Measurements from ENCODE around the gene HS3ST1.

Gene HS3ST1

GRCh38 chr4:11428231-11428898 lies at the start of gene HS3ST1:
TSS of gene HS3ST1 (minus strand) at chr4:11428894. CDS start at chr4:11400005, 28,889 bp downstream.
- DNase-seq (ENCODE audit: low read depth in 2 of 2) = no peak

DNA sequence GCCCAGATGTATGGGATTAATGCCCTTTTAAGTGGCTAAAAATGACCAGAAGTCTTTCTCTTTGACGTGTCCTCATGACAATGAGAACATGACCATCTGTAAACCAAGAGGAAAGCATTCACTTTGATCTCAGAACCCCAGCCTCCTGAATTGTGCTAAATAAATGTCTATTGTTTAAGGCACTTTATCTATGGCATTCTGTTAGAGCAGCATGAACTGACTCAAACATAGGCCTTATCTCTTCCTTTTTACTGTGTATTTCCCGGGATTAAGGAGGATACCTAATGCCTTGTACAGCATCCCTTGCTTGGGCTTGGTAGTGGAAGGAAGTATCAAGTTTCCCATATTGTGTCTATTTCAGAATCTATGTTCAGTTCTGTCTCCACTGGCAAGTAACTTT lies 47.2 kb upstream of the HS3ST1 start:
- DNase-seq (ENCODE audit: low read depth in 2 of 2) = no peak

GRCh38 chr4:11474146-11474545 lies 45.5 kb upstream of the HS3ST1 start:
- DNase-seq (ENCODE audit: low read depth in 2 of 2) = no peak

DNA sequence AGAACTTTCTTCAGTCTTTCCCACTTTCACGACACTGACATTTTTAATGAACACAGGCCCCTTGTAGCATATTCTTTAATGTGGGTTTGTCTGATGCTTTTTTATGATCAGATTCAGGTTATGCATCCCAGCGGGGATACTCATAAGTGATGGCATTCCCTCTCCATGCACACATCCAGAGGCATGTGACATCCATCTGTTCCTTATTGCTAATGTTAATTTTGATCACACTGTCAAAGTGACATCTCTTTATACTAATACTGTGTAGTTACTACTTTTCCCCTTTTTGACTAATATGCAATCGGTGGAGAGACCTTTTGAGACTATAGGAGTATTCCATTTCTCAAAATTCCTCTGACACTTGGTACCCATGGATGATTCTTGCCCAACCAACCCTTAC lies 43.8 kb upstream of the HS3ST1 start:
- DNase-seq (ENCODE audit: low read depth in 2 of 2) = no peak

- peak in 1 of 2 donors; percentile 32 for DNase-seq (ENCODE audit: low read depth in 2 of 2)
Measured at GRCh38 chr4:11471618-11472017, 42.9 kb upstream of the HS3ST1 start.

DNA sequence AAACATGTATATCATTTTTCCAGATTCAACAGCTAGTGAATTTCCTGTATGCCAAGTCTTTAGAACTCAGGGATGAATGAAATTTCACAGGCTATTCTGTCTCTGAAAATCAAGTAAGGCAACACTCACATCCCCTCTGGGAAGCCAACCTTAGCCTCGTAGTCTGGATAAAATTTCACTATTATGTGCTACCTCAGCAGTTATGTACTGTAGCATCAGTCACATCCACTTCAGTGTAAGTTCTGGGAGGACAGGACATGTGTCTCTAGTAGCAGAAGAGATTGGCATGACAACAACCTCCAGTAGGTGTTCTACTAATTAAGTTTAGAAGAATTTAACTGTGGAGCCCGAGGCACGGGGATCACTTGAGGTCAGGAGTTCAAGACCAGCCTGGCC lies 42.4 kb upstream of the HS3ST1 start:
- no peak for DNase-seq (ENCODE audit: low read depth in 2 of 2)

- DNase-seq (ENCODE audit: low read depth in 2 of 2) = no peak
Measured at GRCh38 chr4:11470438-11471045, 41.8 kb upstream of the HS3ST1 start.

DNA sequence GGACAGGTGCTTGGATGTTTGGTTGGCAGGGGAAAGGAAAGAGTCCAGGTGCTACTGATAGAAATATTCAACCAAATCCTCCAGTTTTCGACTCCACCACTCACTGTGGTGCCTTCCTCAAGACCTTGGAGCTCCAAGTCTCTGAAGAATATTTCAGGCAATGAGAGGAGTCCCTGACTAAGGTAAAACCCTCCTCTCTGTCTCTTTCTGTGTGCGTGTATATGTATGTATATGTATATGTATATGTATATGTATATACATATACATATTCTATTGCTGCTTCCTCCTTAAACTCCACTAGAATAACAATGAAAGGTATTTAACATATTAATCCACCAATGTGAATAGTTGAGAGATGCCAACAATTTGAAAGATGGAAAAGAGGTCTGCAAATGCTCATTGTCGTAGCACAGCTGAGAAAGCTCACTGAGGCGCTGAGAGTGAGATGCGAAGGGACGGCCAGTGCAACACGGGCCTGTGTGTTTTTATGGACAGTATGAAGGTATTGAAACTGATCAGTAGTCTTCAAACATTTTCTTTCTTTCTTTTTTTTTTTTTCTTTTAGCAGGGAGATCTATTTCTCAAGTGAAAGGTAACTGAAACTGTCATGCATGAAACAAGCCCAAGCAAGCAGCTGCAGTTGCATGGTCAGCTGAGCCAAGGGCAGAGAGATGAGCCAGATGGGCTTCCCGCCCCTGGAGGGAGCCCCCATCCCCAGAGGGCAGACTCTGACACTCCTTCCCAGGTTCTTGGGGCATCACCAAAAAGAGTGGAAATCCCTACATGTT lies 41.1 kb upstream of the HS3ST1 start:
- DNase-seq (ENCODE audit: low read depth in 2 of 2) = no peak

DNA sequence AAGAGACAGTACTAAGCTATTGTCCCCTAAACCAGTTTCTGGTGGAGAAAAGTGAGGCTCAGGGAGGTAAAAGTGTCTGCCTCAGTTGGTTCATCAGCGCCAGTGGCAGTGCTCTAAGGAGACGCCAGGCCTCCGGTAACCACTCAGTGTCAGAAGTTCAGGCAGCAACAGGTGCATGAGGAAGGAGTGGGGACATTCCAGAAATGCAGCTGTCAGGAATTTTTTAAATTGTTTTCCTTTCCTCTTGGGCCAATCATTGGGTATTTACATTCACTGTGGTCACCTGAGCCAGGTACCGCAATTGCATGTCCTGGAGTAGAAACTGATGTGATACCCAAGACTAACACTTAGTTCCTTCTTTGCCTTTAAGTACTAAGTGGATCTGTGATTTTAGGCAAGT lies 40.2 kb upstream of the HS3ST1 start:
- DNase-seq (ENCODE audit: low read depth in 2 of 2) = no peak

DNA sequence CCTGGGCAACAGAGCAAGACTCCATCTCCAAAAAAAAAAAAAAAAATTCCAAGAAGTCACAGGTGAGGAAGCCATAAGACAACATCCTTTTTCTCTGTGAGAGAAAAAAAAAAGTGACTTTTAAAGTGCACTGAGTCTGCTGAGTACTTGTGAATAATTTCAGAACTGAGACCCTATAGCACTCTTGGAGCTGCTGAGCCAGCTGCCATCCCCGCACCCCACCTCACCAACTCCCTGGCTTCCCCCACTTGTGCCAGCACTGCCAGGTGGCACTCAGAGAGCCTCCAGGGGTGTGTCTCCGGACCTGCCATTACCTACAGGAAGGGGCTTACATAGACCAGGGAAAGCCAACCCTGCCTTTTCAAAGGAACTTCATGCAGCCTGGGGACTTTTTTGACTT lies 39.2 kb upstream of the HS3ST1 start:
- no peak for DNase-seq (ENCODE audit: low read depth in 2 of 2)

DNA sequence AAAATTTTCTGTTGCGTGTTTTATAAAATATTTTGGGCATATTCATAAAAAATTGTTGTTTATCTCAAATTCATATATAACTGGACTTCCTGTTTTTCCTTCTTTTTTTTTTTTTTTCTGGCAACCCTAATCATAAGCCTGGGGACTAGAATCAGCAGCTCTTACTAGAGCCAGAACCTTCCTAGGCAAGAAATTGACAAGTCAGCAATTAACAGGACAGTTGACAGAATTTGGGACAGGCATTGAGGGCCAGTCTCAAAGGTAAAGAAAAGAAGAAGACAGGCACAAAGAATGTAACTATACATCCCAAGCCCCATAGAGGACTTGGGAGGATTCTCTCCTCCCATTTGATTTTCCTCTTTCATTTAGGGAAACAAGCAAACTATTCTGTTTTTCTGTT lies 35.0 kb upstream of the HS3ST1 start:
- no peak for DNase-seq (ENCODE audit: low read depth in 2 of 2)

- DNase-seq (ENCODE audit: low read depth in 2 of 2) = no peak
Measured at GRCh38 chr4:11456401-11456800, 27.7 kb upstream of the HS3ST1 start.

DNA sequence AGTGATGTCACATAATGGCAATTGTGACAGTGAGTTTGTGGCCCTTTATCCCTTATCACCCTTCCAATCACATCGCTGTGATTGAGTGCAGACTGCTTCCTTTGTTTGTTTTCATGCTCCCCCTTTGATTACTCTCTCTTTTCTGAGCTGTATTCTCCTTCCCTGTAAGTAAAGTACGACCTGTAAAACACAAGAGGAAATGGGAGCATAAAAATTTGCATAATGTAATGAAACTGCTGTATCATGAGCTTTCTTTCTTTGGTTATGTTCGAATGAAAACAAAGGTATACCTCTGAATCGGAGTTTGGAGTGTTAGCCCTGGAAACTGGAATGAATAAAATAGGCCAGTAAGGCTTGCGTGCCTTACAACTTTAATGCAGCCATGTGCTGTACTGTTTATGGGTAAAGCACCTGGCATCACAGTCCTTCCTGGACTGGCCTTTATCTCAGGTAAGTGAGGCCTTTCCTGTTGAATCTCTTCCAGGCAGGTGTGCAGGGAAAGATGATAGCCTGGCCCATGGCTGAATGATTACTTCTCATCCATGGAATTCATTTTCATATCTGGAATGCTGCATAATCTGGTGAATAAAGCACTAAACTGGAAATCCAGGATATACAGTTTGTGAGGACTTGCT lies 26.6 kb upstream of the HS3ST1 start:
- no peak for DNase-seq (ENCODE audit: low read depth in 2 of 2)

GRCh38 chr4:11451716-11452115 lies 23.0 kb upstream of the HS3ST1 start:
- no peak for DNase-seq (ENCODE audit: low read depth in 2 of 2)

- DNase-seq (ENCODE audit: low read depth in 2 of 2) = no peak
Measured at GRCh38 chr4:11446155-11446811, 17.6 kb upstream of the HS3ST1 start.

GRCh38 chr4:11441194-11441556 lies 12.5 kb upstream of the HS3ST1 start:
- no peak for DNase-seq (ENCODE audit: low read depth in 2 of 2)

- no peak for DNase-seq (ENCODE audit: low read depth in 2 of 2)
Measured at GRCh38 chr4:11440481-11441193, 11.9 kb upstream of the HS3ST1 start.

DNA sequence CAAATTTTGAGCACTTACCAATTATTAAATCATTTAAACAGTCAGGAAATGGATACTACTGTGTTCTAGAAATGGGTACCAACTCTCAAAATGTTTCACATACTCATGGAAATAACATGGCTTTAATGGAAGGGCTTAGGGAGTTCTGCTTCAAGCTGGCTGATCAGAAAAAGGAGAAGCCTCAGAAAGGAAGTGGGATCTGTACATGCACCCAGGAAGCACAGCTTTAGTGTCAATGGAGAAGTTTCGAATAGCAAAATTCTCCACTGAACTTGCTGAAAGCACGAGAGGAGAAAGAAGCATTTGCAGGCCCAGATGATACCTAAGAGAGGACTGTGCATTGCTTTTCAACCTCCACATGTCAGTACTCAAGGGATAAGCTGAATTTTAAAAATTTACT lies 11.1 kb upstream of the HS3ST1 start:
- DNase-seq (ENCODE audit: low read depth in 2 of 2) = no peak

DNA sequence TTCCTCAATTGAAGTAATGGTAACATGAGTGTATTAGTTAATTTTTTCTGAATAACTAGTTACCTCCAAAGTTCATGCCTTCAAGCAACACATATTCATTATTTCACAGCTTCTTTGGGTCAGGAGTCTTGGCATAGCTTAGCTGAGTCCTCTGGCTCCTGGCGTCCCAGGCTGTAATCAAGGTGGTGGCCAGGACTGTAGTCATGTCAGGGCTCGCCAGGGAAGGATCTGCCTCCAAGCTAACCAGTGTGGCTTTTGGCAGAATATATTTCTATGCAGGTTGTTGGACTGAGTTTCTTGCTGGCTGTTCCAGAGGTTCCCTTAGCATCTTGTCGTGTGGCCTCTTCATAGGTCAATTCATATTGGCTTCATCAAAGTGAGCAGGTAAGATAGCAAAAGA lies 10.0 kb upstream of the HS3ST1 start:
- no peak for DNase-seq (ENCODE audit: low read depth in 2 of 2)

GRCh38 chr4:11436673-11437072 lies 8.0 kb upstream of the HS3ST1 start:
- DNase-seq (ENCODE audit: low read depth in 2 of 2) = no peak

DNA sequence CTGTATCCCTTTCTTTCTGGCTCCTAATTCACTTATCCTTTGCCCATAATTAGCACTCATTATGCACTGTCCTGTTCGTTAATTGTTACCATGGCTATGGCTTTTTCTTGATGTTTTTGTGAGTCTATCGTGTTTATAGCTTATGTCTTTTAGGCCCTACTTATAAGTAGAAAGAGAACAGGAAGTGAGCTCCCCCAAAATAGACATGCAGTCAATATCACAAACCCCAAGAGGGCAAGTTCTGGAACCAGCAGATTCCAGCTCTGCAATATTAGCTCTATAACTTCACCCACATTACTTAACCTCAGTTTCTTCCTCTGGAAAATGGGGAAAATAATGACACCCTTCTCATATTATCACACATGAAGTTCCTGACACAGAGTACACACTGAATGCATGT lies 7.4 kb upstream of the HS3ST1 start:
- no peak for DNase-seq (ENCODE audit: low read depth in 2 of 2)

Measured in stimulated activated CD8-positive, alpha-beta memory T cell treated with anti-CD3 and anti-CD28 coated beads, Interleukin-15, amount 100 ng/mL, for 48 hours (primary cell).